Peyer's patch (tissue), 4 donors: ENCODE measurements around the gene CLDN6.

Source experiments
- POLR2A ChIP-seq, 2 donors: fragments of 450-650 bp; IDR thresholded peaks; one replicate each; pipeline ENCODE4 v1.5.1; 2017; ENCODE audit warnings: antibody characterized with exemption in 2 of 2, mild to moderate bottlenecking in 2 of 2, moderate library complexity in 2 of 2
- TF ChIP-seq, protein P1 (sequence below), 6 experiments: fragments of 450-650 bp in 4 of 6; fragments of 200-600 bp in 2 of 6; sonication (generic) in 1 of 6; IDR thresholded peaks; one replicate each; pipeline ENCODE4 v1.5.1; 2017 to 2019; ENCODE audit warnings: antibody characterized with exemption in 6 of 6, mild to moderate bottlenecking in 3 of 6, moderate library complexity in 1 of 6

DNA sequence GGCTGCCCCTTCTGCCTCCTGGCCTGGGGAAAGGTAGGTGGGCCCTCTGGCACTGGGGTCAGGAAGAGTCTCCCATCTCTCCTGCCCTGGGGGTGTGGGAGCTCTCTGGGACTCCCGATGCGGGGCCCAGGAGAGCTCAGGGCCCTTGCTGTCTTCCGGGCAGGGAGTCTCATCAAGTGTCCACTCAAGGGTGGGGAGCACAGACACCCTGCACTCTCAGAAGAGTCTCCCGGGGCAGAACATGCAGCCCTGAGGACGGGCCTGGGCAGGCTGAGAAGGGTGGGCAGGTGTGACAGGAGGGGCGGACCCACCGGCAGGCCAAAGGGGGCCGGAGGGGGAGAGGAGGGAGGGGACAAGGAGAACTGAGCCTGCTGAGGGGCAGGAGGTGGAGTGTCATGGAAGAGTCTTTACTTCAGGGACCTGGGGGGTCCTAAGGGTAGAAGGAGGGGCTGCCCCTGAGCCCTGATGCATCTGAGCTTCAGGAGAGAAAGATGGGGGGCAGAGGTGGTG is 29.3 kb downstream of the CLDN6 start:
- TF ChIP-seq, protein P1, sequence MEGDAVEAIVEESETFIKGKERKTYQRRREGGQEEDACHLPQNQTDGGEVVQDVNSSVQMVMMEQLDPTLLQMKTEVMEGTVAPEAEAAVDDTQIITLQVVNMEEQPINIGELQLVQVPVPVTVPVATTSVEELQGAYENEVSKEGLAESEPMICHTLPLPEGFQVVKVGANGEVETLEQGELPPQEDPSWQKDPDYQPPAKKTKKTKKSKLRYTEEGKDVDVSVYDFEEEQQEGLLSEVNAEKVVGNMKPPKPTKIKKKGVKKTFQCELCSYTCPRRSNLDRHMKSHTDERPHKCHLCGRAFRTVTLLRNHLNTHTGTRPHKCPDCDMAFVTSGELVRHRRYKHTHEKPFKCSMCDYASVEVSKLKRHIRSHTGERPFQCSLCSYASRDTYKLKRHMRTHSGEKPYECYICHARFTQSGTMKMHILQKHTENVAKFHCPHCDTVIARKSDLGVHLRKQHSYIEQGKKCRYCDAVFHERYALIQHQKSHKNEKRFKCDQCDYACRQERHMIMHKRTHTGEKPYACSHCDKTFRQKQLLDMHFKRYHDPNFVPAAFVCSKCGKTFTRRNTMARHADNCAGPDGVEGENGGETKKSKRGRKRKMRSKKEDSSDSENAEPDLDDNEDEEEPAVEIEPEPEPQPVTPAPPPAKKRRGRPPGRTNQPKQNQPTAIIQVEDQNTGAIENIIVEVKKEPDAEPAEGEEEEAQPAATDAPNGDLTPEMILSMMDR (IDR thresholded peaks at IDR 0.05): no peak
- no peak for TF ChIP-seq POLR2A (IDR thresholded peaks at IDR 0.05)
